Neural cell (in vitro differentiated cells): ENCODE data around the gene PNCK.

ENCODE experiments used
- POLR2AphosphoS5 ChIP-seq: IDR thresholded peaks from 2 replicates; pipeline ENCODE4 v1.6.1; 2012
- TF ChIP-seq, protein P1 (sequence below): fragments of 450-650 bp; IDR thresholded peaks from 2 replicates; pipeline ENCODE4 v1.5.1; 2014; ENCODE audit warnings: antibody characterized with exemption, mild to moderate bottlenecking, moderate library complexity; ENCODE audit not compliant: poor library complexity, severe bottlenecking

- no peak for TF ChIP-seq POLR2AphosphoS5
- TF ChIP-seq, protein P1, sequence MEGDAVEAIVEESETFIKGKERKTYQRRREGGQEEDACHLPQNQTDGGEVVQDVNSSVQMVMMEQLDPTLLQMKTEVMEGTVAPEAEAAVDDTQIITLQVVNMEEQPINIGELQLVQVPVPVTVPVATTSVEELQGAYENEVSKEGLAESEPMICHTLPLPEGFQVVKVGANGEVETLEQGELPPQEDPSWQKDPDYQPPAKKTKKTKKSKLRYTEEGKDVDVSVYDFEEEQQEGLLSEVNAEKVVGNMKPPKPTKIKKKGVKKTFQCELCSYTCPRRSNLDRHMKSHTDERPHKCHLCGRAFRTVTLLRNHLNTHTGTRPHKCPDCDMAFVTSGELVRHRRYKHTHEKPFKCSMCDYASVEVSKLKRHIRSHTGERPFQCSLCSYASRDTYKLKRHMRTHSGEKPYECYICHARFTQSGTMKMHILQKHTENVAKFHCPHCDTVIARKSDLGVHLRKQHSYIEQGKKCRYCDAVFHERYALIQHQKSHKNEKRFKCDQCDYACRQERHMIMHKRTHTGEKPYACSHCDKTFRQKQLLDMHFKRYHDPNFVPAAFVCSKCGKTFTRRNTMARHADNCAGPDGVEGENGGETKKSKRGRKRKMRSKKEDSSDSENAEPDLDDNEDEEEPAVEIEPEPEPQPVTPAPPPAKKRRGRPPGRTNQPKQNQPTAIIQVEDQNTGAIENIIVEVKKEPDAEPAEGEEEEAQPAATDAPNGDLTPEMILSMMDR = no peak
Measured at GRCh38 chrX:153697924-153698865, 24.6 kb upstream of the PNCK start.
